Hepatocyte (in vitro differentiated cells): ENCODE data around the gene CHD2. TPM values are rescaled to one million over a fixed set of nuclear protein-coding genes. Genes with fewer than 3 reads are reported as not detected.

Experiments used
- DNase-seq: peaks from one replicate; pipeline ENCODE4 v3.0.0-alpha.2; 2016; ENCODE audit warnings: low spot score
- H2AFZ ChIP-seq: fragments of 200-600 bp; sonication (generic); 2 replicates; pipeline ENCODE4 v1.6.0; 2016; ENCODE audit warnings: antibody characterized with exemption, mild to moderate bottlenecking
- H3K27ac ChIP-seq: fragments of 200-600 bp; sonication (generic); 2 replicates; pipeline ENCODE4 v1.5.1; 2016; ENCODE audit warnings: mild to moderate bottlenecking
- H3K27me3 ChIP-seq: fragments of 200-600 bp; sonication (generic); 2 replicates; pipeline ENCODE4 v1.6.1; 2016
- H3K36me3 ChIP-seq: fragments of 200-600 bp; sonication (generic); replicated peaks from 2 replicates; pipeline ENCODE4 v1.5.1; 2016; ENCODE audit warnings: low read depth; ENCODE audit not compliant: insufficient read depth
- H3K4me1 ChIP-seq: fragments of 200-600 bp; sonication (generic); 2 replicates; pipeline ENCODE4 v1.5.1; 2016; ENCODE audit warnings: mild to moderate bottlenecking, moderate library complexity; ENCODE audit not compliant: insufficient read depth
- H3K4me2 ChIP-seq: fragments of 200-600 bp; sonication (generic); 2 replicates; pipeline ENCODE4 v1.6.0; 2016
- H3K4me3 ChIP-seq: fragments of 200-600 bp; sonication (generic); 2 replicates; pipeline ENCODE4 v1.5.1; 2016; ENCODE audit warnings: mild to moderate bottlenecking
- H3K79me2 ChIP-seq: fragments of 200-600 bp; sonication (generic); 2 replicates; pipeline ENCODE4 v1.6.0; 2017; ENCODE audit warnings: mild to moderate bottlenecking
- H3K9me2 ChIP-seq: fragments of 200-600 bp; sonication (generic); replicated peaks from 2 replicates; pipeline ENCODE4 v1.6.0; 2017; ENCODE audit warnings: mild to moderate bottlenecking; ENCODE audit not compliant: insufficient read depth
- H3K9me3 ChIP-seq: fragments of 200-600 bp; sonication (generic); 2 replicates; pipeline ENCODE4 v1.5.1; 2016; ENCODE audit warnings: low read depth, mild to moderate bottlenecking
- H4K20me1 ChIP-seq: fragments of 200-600 bp; sonication (generic); 2 replicates; pipeline ENCODE4 v1.6.0; 2016; ENCODE audit warnings: mild to moderate bottlenecking; ENCODE audit not compliant: insufficient read depth, poor library complexity, severe bottlenecking
- CTCF ChIP-seq: fragments of 200-600 bp; sonication (generic); IDR thresholded peaks from 2 replicates; pipeline ENCODE4 v1.5.1; 2016; ENCODE audit warnings: antibody characterized with exemption, mild to moderate bottlenecking; ENCODE audit not compliant: poor library complexity
- EZH2 ChIP-seq: fragments of 200-600 bp; sonication (generic); IDR thresholded peaks from 2 replicates; pipeline ENCODE4 v1.6.1; 2016; ENCODE audit warnings: antibody characterized with exemption, mild to moderate bottlenecking, borderline replicate concordance
- EZH2phosphoT487 ChIP-seq: fragments of 200-600 bp; sonication (generic); IDR thresholded peaks from one replicate; pipeline ENCODE4 v1.6.1; 2018; ENCODE audit warnings: antibody characterized with exemption, mild to moderate bottlenecking, low read depth, moderate library complexity; ENCODE audit not compliant: unreplicated experiment, severe bottlenecking
- WGBS: methylation state at CpG from one replicate; pipeline ENCODE4 v1.1.6; 2016; ENCODE audit warnings: low lambda C conversion rate; ENCODE audit errors: missing lambda C conversion rate; 5-methylcytosine and 5-hydroxymethylcytosine counted together
- polyA plus RNA-seq: library from polyadenylated mRNA; unstranded; fragments of >200 nt; fragmentation: Nextera tagmentation; extraction: Ambion mirVana; gene quantifications from 2 replicates; pipeline ENCODE4 v1.2.1, GENCODE V29; 2016
- total RNA-seq: library from RNA; depleted of rRNA; stranded (reverse); fragments of >200 nt; gene quantifications from 2 replicates; pipeline ENCODE4 v1.2.3, GENCODE V29; 2014

Gene CHD2
- total and polyA plus RNA-seq, 2 experiments from 2014 or later, result 49.3 to 133 TPM

- Histone ChIP-seq H3K4me2 (no peak overlapping the region), H3K9me2 (no peaks in the 10 kb centered on the region), H3K9me3 (no peaks in the 10 kb centered on the region), H3K27me3 (no peaks in the 10 kb centered on the region), H3K36me3 (no peaks in the 10 kb centered on the region), H4K20me1 (peaks cover 4% of the 10 kb centered on the region), H2AFZ (no peak overlapping the region), H3K4me3 (no peak overlapping the region), H3K79me2 (peaks cover 83% of the 10 kb centered on the region), H3K4me1 (no peaks in the 10 kb centered on the region), H3K27ac (no peak overlapping the region)
- WGBS, result 100% methylated on average over 1 of the region's 1 CpG
- DNase-seq, result no peak
- TF ChIP-seq EZH2phosphoT487, result no peak
- no peak for TF ChIP-seq EZH2
- no peak for TF ChIP-seq CTCF
Observed at GRCh38 chr15:92971081-92971480, 71.0 kb downstream of the CHD2 start.

GRCh38 chr15:92971713-92972112, 71.6 kb downstream of the CHD2 start:
- Histone ChIP-seq H3K27ac (no peak overlapping the region), H3K36me3 (no peaks in the 10 kb centered on the region), H3K4me3 (no peak overlapping the region), H3K4me1 (no peaks in the 10 kb centered on the region), H3K4me2 (no peak overlapping the region), H3K27me3 (no peaks in the 10 kb centered on the region), H3K9me3 (no peaks in the 10 kb centered on the region), H4K20me1 (peaks cover 4% of the 10 kb centered on the region), H3K79me2 (peaks cover 84% of the 10 kb centered on the region), H3K9me2 (no peaks in the 10 kb centered on the region), H2AFZ (no peak overlapping the region)
- WGBS, result 81% methylated on average over 1 of the region's 1 CpG
- TF ChIP-seq EZH2phosphoT487 (no peak), EZH2 (no peak), CTCF (no peak)
- DNase-seq, result no peak

- Histone ChIP-seq H3K4me1 (no peaks in the 10 kb centered on the region), H3K36me3 (no peaks in the 10 kb centered on the region)
Observed at GRCh38 chr15:92974183-92974915, 74.2 kb downstream of the CHD2 start.

More at GRCh38 chr15:92974183-92974915, 74.2 kb downstream of the CHD2 start:
- H3K27ac ChIP-seq, result no peak overlapping the region
- H3K79me2 ChIP-seq, result peaks cover 71% of the 10 kb centered on the region
- H3K4me3 ChIP-seq, result no peak overlapping the region
- H3K4me2 ChIP-seq, result no peak overlapping the region
- DNase-seq, result no peak
- no peaks in the 10 kb centered on the region for H3K9me2 ChIP-seq
- peaks cover 4% of the 10 kb centered on the region for H4K20me1 ChIP-seq
- TF ChIP-seq EZH2phosphoT487, result no peak
- TF ChIP-seq EZH2, result no peak
- TF ChIP-seq CTCF, result no peak
- H2AFZ ChIP-seq, result no peak overlapping the region
- no peaks in the 10 kb centered on the region for H3K9me3 ChIP-seq
- WGBS, result 88% methylated on average over 6 of the region's 6 CpGs
- no peaks in the 10 kb centered on the region for H3K27me3 ChIP-seq
